NCI-H187 (cell line): ENCODE measurements around the gene VSIG4.

Experiments used
- DNase-seq, 2 experiments: peaks; one replicate each; lab custom pipeline; 2025; lab: John Stamatoyannopoulos, UW

Gene VSIG4

GRCh38 chrX:66008328-66008970 lies 31.4 kb downstream of the VSIG4 start:
- no peak for DNase-seq

GRCh38 chrX:66007851-66008250 lies 32.0 kb downstream of the VSIG4 start:
- DNase-seq = no peak

- no peak for DNase-seq
Measured at GRCh38 chrX:66005830-66006449, 33.9 kb downstream of the VSIG4 start.

- no peak for DNase-seq
Measured at GRCh38 chrX:66004928-66005829, 34.7 kb downstream of the VSIG4 start.

GRCh38 chrX:66002824-66003680 lies 36.8 kb downstream of the VSIG4 start:
- no peak for DNase-seq

GRCh38 chrX:66001596-66001995 lies 38.3 kb downstream of the VSIG4 start:
- DNase-seq = no peak

- no peak for DNase-seq
Measured at GRCh38 chrX:66000628-66001272, 39.1 kb downstream of the VSIG4 start.

GRCh38 chrX:66000178-66000577 lies 39.7 kb downstream of the VSIG4 start:
- no peak for DNase-seq

GRCh38 chrX:65999563-66000148 lies 40.2 kb downstream of the VSIG4 start:
- DNase-seq = no peak

- no peak for DNase-seq
Measured at GRCh38 chrX:65999029-65999562, 40.8 kb downstream of the VSIG4 start.

- no peak for DNase-seq
Measured at GRCh38 chrX:65997978-65998717, 41.7 kb downstream of the VSIG4 start.

GRCh38 chrX:65994519-65995506 lies 45.1 kb downstream of the VSIG4 start:
- DNase-seq = no peak

- DNase-seq = no peak
Measured at GRCh38 chrX:65993915-65994460, 45.9 kb downstream of the VSIG4 start.

- DNase-seq = no peak
Measured at GRCh38 chrX:65993332-65993731, 46.5 kb downstream of the VSIG4 start.

GRCh38 chrX:65990702-65991101 lies 49.2 kb downstream of the VSIG4 start:
- DNase-seq = no peak

- DNase-seq = no peak
Measured at GRCh38 chrX:65987811-65988210, 52.1 kb downstream of the VSIG4 start.

- no peak for DNase-seq
Measured at GRCh38 chrX:65985922-65986588, 53.8 kb downstream of the VSIG4 start.

GRCh38 chrX:65985211-65985610 lies 54.7 kb downstream of the VSIG4 start:
- DNase-seq = no peak
